GM19193 (cell line): ENCODE results near the gene GPC3.

Source experiments
- POLR2A ChIP-seq: IDR thresholded peaks from 4 replicates; pipeline ENCODE4 v1.6.1; 2011; ENCODE audit not compliant: insufficient read depth, insufficient read length; ENCODE audit errors: extremely low read depth

The GPC3 gene

DNA sequence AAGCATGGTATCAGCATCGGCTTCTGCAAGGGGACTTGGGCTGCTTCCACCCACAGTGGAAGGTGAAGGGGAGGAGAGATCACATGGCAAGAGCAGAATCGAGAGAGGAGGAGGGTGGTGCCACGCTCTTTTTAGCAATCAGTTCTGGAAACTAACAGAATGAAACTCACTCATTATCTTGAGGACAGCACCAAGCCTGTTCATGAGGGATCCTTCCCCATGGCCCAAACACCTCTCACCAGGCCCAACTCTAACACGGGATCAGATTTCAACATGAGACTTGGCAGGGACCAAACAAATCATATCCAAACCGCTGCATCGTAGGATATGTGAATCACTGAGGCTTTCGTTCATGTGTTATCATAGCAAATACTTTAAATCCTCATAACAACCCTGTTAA is 125.5 kb downstream of the GPC3 start:
- no peak for TF ChIP-seq POLR2A

GRCh38 chrX:133859336-133859735 is 126.1 kb downstream of the GPC3 start:
- TF ChIP-seq POLR2A: no peak

GRCh38 chrX:133857640-133858269 is 127.6 kb downstream of the GPC3 start:
- no peak for TF ChIP-seq POLR2A

- TF ChIP-seq POLR2A: no peak
These were observed 128.6 kb downstream of the GPC3 start for GRCh38 chrX:133856819-133857218.

GRCh38 chrX:133854290-133854689 is 131.1 kb downstream of the GPC3 start:
- no peak for TF ChIP-seq POLR2A

DNA sequence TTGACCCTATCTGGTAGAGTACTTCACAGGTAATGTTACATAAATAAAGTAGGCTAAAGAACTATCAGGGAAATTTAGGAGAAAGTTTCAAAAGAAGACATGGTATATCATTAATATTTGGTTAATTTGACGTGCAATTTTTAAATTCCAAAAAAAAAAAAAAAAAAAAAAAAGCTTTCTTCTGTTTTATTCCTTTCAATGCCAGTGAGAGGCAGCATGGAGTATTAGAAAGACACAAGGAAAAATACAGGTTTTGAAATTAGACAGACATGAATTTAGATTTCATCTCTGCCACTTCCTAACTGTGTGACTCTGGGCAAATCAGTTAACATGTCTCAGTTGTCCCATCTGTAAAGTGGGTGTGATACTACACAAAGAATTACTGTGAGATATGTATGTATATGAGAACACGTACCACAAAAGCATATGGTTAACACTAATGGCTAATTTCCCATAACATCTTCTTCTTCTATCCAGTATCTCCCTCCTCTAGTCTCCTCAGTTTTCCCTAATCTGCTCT is 132.5 kb downstream of the GPC3 start:
- no peak for TF ChIP-seq POLR2A

- TF ChIP-seq POLR2A: no peak
These were observed 133.0 kb downstream of the GPC3 start for GRCh38 chrX:133852401-133852800.

DNA sequence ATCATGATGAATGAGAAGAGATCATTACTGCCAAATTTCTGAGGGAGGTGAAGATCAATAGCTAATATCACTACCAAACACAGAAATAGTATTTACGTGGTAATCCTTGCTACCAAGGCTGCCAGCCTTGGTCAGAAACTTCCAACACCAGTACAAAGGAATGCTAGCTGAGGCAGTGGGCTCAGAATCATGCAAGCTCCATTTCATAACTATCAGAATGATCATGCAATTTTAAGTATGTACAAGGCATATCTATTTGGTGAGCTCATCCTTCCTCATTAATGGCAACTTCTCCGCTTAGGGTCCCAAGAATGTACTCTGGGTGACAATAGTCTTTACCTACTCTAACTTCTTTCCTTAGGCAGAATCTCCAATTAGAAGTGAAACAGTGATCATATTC is 135.0 kb downstream of the GPC3 start:
- no peak for TF ChIP-seq POLR2A

DNA sequence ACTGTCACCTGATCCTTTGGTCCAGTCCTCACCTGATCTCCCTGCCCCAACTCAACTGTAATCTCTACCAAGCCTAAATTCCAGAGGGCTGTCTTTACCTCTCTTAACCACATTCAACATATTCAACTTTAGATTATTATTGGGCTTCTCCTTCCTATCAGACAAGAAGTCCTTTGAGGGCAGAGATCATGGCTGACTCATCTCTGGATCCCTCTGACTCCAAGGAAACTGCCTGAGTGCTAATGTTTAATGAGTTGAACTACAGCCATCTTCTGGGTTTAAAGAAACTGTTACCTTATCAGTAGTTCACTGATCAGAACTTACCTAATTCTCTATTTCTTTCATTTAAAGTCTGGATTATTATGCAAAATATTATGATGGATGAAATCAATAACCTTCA is 135.7 kb downstream of the GPC3 start:
- no peak for TF ChIP-seq POLR2A

GRCh38 chrX:133847340-133847994 is 137.9 kb downstream of the GPC3 start:
- TF ChIP-seq POLR2A: no peak

DNA sequence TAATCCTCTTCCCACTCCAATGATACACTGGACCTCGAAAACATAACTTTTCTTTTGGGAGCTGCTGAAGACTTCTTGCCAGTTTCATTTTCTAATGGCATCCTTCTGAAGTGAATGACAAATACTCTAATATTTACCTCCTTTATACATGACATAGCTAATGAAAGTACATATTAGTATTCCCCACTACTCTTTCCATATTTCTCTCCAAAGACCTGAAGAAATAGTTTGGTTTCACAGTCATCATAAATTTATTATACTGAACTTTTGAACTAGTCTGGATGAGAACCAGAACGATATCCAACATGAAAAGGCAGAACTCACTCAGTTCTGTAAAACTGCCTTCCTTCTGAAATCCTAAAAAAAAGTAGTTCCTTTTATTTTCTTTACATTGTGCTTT is 139.1 kb downstream of the GPC3 start:
- TF ChIP-seq POLR2A: no peak

- no peak for TF ChIP-seq POLR2A
These were observed 145.0 kb downstream of the GPC3 start for GRCh38 chrX:133840415-133840814.

- TF ChIP-seq POLR2A: no peak
These were observed 146.4 kb downstream of the GPC3 start for GRCh38 chrX:133838761-133839676.

DNA sequence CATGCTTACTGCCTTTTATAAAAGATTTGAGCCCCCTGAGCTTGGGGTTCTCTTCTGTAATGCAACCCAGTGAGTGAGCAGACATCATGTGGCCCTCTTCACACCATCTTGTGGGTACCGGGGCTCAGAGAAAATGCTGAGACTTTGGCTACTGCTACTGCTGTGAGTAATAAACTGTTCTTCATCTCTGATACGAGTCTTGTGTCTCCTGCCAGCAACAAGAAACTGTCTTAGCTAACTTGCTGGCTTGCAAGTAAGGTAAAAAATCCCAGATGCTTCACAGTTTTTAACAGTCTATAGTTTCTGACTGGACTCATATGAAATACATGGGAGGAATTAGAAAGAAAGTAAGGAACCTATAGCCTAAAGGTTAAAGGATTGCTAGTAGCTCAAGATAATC is 148.3 kb downstream of the GPC3 start:
- TF ChIP-seq POLR2A: no peak

DNA sequence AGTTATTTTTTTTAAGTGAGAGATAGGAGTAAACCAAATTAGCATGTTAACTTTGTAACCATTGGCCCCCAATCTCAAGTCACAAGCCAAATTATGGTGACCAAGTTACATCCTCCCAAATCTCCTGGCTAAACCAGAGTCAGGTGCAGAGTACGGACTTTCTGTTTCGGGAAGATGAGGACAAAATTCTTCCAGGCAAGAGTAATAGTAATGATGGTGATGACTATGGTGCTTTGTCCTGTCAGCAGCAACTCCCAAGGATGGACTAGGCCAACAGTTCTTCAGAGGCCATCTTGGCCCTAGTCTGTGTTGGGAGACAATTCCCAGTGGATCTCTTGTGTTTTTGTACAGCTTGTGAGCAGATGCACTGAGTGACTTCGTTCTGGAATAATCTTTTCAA is 148.8 kb downstream of the GPC3 start:
- TF ChIP-seq POLR2A: no peak
